ENCODE data around the gene MEP1A.

Gene MEP1A

GRCh38 chr6:46781478-46782378, 11.5 kb upstream of the MEP1A start:
- DNase-seq, result peak; percentile 75
- Histone ChIP-seq H3K27me3 (ENCODE audit: insufficient read depth, low read length, poor library complexity) (no peaks in the 10 kb centered on the region), H3K18ac (ENCODE audit: low read length) (no peak overlapping the region), H2BK15ac (replicated peaks; ENCODE audit: low read depth) (no peak overlapping the region), H3K56ac (ENCODE audit: low read length) (no peak overlapping the region), H2AK5ac (ENCODE audit: low read length) (no peak overlapping the region), H3K4ac (ENCODE audit: low read depth, low read length) (no peak overlapping the region), H3K36me3 (ENCODE audit: control insufficient read depth, insufficient read depth, low read length) (no peaks in the 10 kb centered on the region), H2BK5ac (ENCODE audit: low read length) (no peak overlapping the region), H3K23ac (ENCODE audit: low read length) (no peak overlapping the region), H4K5ac (ENCODE audit: low read length) (no peak overlapping the region), H3K79me2 (ENCODE audit: control insufficient read depth, insufficient read depth, low read length) (no peaks in the 10 kb centered on the region), H2BK120ac (ENCODE audit: low read depth, low read length) (no peak overlapping the region), H4K8ac (ENCODE audit: low read depth, low read length) (no peak overlapping the region), H3K4me3 (ENCODE audit: low read length) (no peak overlapping the region), H3K79me1 (ENCODE audit: low read length) (no peaks in the 10 kb centered on the region), H3K4me1 (ENCODE audit: control insufficient read depth, low read depth, low read length) (no peaks in the 10 kb centered on the region), H3K27ac (ENCODE audit: low read depth, low read length) (no peak overlapping the region), H3K9ac (ENCODE audit: low read length) (no peak overlapping the region), H3K4me2 (ENCODE audit: low read length) (no peak overlapping the region)
- no CpG with 5 or more reads among the region's 6 CpGs for WGBS (ENCODE audit: extremely low coverage, insufficient coverage, low lambda C conversion rate)

GRCh38 chr6:46784535-46784934, 8.7 kb upstream of the MEP1A start:
- no CpG with 5 or more reads among the region's 1 CpG for WGBS (ENCODE audit: extremely low coverage, insufficient coverage, low lambda C conversion rate)
- Histone ChIP-seq H3K4me1 (ENCODE audit: control insufficient read depth, low read depth, low read length) (no peaks in the 10 kb centered on the region), H2BK5ac (ENCODE audit: low read length) (no peak overlapping the region), H2AK5ac (ENCODE audit: low read length) (no peak overlapping the region), H3K79me2 (ENCODE audit: control insufficient read depth, insufficient read depth, low read length) (no peaks in the 10 kb centered on the region), H3K27ac (ENCODE audit: low read depth, low read length) (no peak overlapping the region), H3K56ac (ENCODE audit: low read length) (no peak overlapping the region), H3K4me3 (ENCODE audit: low read length) (no peak overlapping the region), H3K4ac (ENCODE audit: low read depth, low read length) (no peak overlapping the region), H4K5ac (ENCODE audit: low read length) (no peak overlapping the region), H3K36me3 (ENCODE audit: control insufficient read depth, insufficient read depth, low read length) (no peaks in the 10 kb centered on the region), H3K23ac (ENCODE audit: low read length) (no peak overlapping the region), H3K79me1 (ENCODE audit: low read length) (no peaks in the 10 kb centered on the region), H4K8ac (ENCODE audit: low read depth, low read length) (no peak overlapping the region), H3K4me2 (ENCODE audit: low read length) (no peak overlapping the region), H3K9ac (ENCODE audit: low read length) (no peak overlapping the region), H2BK15ac (replicated peaks; ENCODE audit: low read depth) (no peak overlapping the region), H2BK120ac (ENCODE audit: low read depth, low read length) (no peak overlapping the region), H3K27me3 (ENCODE audit: insufficient read depth, low read length, poor library complexity) (no peaks in the 10 kb centered on the region), H3K18ac (ENCODE audit: low read length) (no peak overlapping the region)
- no peak for DNase-seq

GRCh38 chr6:46787871-46788540, 5.2 kb upstream of the MEP1A start:
- Histone ChIP-seq H4K8ac (ENCODE audit: low read depth, low read length) (no peak overlapping the region), H3K4ac (ENCODE audit: low read depth, low read length) (no peak overlapping the region), H3K9ac (ENCODE audit: low read length) (no peak overlapping the region), H3K36me3 (ENCODE audit: control insufficient read depth, insufficient read depth, low read length) (no peaks in the 10 kb centered on the region), H3K79me2 (ENCODE audit: control insufficient read depth, insufficient read depth, low read length) (no peaks in the 10 kb centered on the region), H3K23ac (ENCODE audit: low read length) (no peak overlapping the region), H3K56ac (ENCODE audit: low read length) (no peak overlapping the region), H3K27ac (ENCODE audit: low read depth, low read length) (no peak overlapping the region), H2BK5ac (ENCODE audit: low read length) (no peak overlapping the region), H3K4me2 (ENCODE audit: low read length) (no peak overlapping the region), H3K27me3 (ENCODE audit: insufficient read depth, low read length, poor library complexity) (no peaks in the 10 kb centered on the region), H3K18ac (ENCODE audit: low read length) (no peak overlapping the region), H3K4me3 (ENCODE audit: low read length) (no peak overlapping the region), H2BK15ac (replicated peaks; ENCODE audit: low read depth) (no peak overlapping the region), H3K4me1 (ENCODE audit: control insufficient read depth, low read depth, low read length) (no peaks in the 10 kb centered on the region), H4K5ac (ENCODE audit: low read length) (no peak overlapping the region), H2AK5ac (ENCODE audit: low read length) (no peak overlapping the region), H2BK120ac (ENCODE audit: low read depth, low read length) (no peak overlapping the region), H3K79me1 (ENCODE audit: low read length) (no peaks in the 10 kb centered on the region)
- no CpG with 5 or more reads among the region's 5 CpGs for WGBS (ENCODE audit: extremely low coverage, insufficient coverage, low lambda C conversion rate)
- DNase-seq, result no peak

GRCh38 chr6:46788791-46789190, 4.4 kb upstream of the MEP1A start:
- Histone ChIP-seq H2AK5ac (ENCODE audit: low read length) (no peak overlapping the region), H3K4me2 (ENCODE audit: low read length) (no peak overlapping the region), H4K8ac (ENCODE audit: low read depth, low read length) (no peak overlapping the region), H3K4me3 (ENCODE audit: low read length) (no peak overlapping the region), H3K56ac (ENCODE audit: low read length) (no peak overlapping the region), H2BK15ac (replicated peaks; ENCODE audit: low read depth) (no peak overlapping the region), H3K4me1 (ENCODE audit: control insufficient read depth, low read depth, low read length) (no peaks in the 10 kb centered on the region), H3K36me3 (ENCODE audit: control insufficient read depth, insufficient read depth, low read length) (no peaks in the 10 kb centered on the region), H3K79me1 (ENCODE audit: low read length) (no peaks in the 10 kb centered on the region), H3K18ac (ENCODE audit: low read length) (no peak overlapping the region), H2BK5ac (ENCODE audit: low read length) (no peak overlapping the region), H4K5ac (ENCODE audit: low read length) (no peak overlapping the region), H3K27ac (ENCODE audit: low read depth, low read length) (no peak overlapping the region), H2BK120ac (ENCODE audit: low read depth, low read length) (no peak overlapping the region), H3K4ac (ENCODE audit: low read depth, low read length) (no peak overlapping the region), H3K23ac (ENCODE audit: low read length) (no peak overlapping the region), H3K79me2 (ENCODE audit: control insufficient read depth, insufficient read depth, low read length) (no peaks in the 10 kb centered on the region), H3K27me3 (ENCODE audit: insufficient read depth, low read length, poor library complexity) (no peaks in the 10 kb centered on the region), H3K9ac (ENCODE audit: low read length) (no peak overlapping the region)
- DNase-seq, result no peak
- no CpG with 5 or more reads among the region's 3 CpGs for WGBS (ENCODE audit: extremely low coverage, insufficient coverage, low lambda C conversion rate)

- no peak overlapping the region for H3K9ac ChIP-seq (ENCODE audit: low read length)
- no peak overlapping the region for H2BK120ac ChIP-seq (ENCODE audit: low read depth, low read length)
- H2BK5ac ChIP-seq (ENCODE audit: low read length), result no peak overlapping the region
- H3K4me2 ChIP-seq (ENCODE audit: low read length), result no peak overlapping the region
- no peaks in the 10 kb centered on the region for H3K27me3 ChIP-seq (ENCODE audit: insufficient read depth, low read length, poor library complexity)
- no peak overlapping the region for H4K5ac ChIP-seq (ENCODE audit: low read length)
- no peak overlapping the region for H2AK5ac ChIP-seq (ENCODE audit: low read length)
- DNase-seq, result no peak
- H3K79me2 ChIP-seq (ENCODE audit: control insufficient read depth, insufficient read depth, low read length), result no peaks in the 10 kb centered on the region
- H2BK15ac ChIP-seq (replicated peaks; ENCODE audit: low read depth), result no peak overlapping the region
- no peak overlapping the region for H3K18ac ChIP-seq (ENCODE audit: low read length)
- H3K36me3 ChIP-seq (ENCODE audit: control insufficient read depth, insufficient read depth, low read length), result no peaks in the 10 kb centered on the region
- H3K4me3 ChIP-seq (ENCODE audit: low read length), result no peak overlapping the region
- no peak overlapping the region for H3K56ac ChIP-seq (ENCODE audit: low read length)
- no peak overlapping the region for H3K23ac ChIP-seq (ENCODE audit: low read length)
- H4K8ac ChIP-seq (ENCODE audit: low read depth, low read length), result no peak overlapping the region
- H3K79me1 ChIP-seq (ENCODE audit: low read length), result no peaks in the 10 kb centered on the region
- H3K27ac ChIP-seq (ENCODE audit: low read depth, low read length), result no peak overlapping the region
- no CpG with 5 or more reads among the region's 4 CpGs for WGBS (ENCODE audit: extremely low coverage, insufficient coverage, low lambda C conversion rate)
- H3K4me1 ChIP-seq (ENCODE audit: control insufficient read depth, low read depth, low read length), result no peaks in the 10 kb centered on the region
- H3K4ac ChIP-seq (ENCODE audit: low read depth, low read length), result no peak overlapping the region
These were observed 3.5 kb upstream of the MEP1A start for GRCh38 chr6:46789434-46790354.

Data from mesendoderm (in vitro differentiated cells).